ENCODE measurements around the gene SLC9A9.

The SLC9A9 gene

DNA sequence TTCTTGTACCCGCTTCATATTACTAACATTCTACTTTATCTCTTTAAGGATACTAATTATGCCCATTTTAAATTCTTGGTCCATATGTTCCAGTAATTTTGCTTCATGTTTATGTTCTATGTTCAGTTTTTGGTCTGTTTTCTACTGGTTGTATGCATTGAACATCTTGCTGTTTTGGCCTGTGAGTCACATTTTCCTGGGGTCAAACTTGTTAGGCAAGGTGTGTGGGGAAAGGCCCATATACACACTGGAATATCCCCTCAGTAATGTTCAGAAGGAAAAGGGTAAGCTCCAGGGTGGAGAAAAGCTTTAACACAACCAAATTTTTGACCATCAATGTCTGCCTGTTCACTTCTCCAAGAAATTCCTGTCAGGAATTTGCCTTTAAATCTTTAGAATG is 337.7 kb downstream of the SLC9A9 start:
- CTCF ChIA-PET, result interaction anchor here (0.9 kb wide), 1 partner anchor 12 kb away, joined by 3 read pairs; no protein-coding TSS in a partner anchor
- WGBS (ENCODE audit: insufficient coverage), result no CpG with 5 or more reads among the region's 1 CpG
- POLR2A ChIA-PET, result no interaction called here
- H3K4me1 ChIP-seq (ENCODE audit: control extremely low read depth in 1 of 4, control insufficient read depth in 4 of 4, insufficient read depth in 4 of 4, low read length in 3 of 4), result peaks cover 6 to 24% (median 13%) of the 10 kb centered on the region in 4 experiments
- no peaks in the 10 kb centered on the region for H3K36me3 ChIP-seq (ENCODE audit: control insufficient read depth in 4 of 4, insufficient read depth in 4 of 4, low read length in 3 of 4)
- DNase-seq, result no peak
- H3K4me3 ChIP-seq (ENCODE audit: control insufficient read depth in 1 of 7, extremely low read depth in 1 of 7, insufficient read depth in 4 of 7, low read depth in 2 of 7, low read length in 6 of 7), result no peak overlapping the region
- H3K27ac ChIP-seq (ENCODE audit: insufficient read depth in 1 of 2, low read depth in 1 of 2, low read length in 2 of 2, poor library complexity in 1 of 2, severe bottlenecking in 2 of 2), result no peak overlapping the region
- H3K27me3 ChIP-seq (replicated peaks in 2 of 5; ENCODE audit: control insufficient read depth in 4 of 5, insufficient read depth in 5 of 5, low read length in 4 of 5), result no peaks in the 10 kb centered on the region
- no peaks in the 10 kb centered on the region for H3K9me3 ChIP-seq (ENCODE audit: control extremely low read depth in 1 of 5, control insufficient read depth in 4 of 5, insufficient read depth in 2 of 5, low read depth in 1 of 5, low read length in 4 of 5)

DNA sequence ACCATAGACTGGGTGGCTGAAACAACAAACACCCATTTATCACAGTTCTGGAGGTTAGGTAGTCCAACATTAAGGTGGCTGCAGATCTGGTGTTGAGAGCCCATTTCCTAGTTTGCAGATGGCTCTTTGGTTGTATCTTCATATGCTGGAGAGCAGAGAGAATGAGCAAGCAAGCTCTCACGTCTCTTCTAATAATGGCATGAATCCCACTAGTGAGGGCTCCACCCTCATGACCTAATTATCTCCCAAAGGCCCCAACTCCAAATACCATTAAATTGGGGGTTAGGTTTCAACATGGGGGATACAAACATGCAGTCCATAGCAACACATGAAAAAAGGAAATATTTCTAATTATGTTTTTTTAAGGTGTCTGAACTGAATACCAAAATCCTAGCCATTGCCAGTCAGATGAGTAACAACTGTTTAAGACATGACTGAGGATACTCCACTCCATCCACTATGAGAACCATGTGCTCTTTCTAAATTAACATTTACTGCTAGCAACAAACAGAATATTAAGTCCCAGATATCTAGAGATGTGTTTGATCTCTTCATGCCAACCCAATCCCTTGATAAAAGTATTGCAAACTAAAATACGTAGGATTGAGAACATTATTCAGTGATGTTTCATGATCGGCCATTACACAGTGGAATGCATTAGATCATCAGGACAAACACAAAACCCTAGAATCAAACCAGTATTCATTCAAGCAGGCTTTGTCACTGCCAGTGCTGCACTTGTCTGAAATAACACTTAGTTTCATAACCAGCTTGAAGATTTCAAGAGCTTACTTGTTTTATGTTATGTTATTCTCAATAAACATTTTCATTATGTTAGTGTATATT is 340.3 kb downstream of the SLC9A9 start:
- DNase-seq, result no peak
- H3K4me1 ChIP-seq (ENCODE audit: control extremely low read depth in 1 of 4, control insufficient read depth in 4 of 4, insufficient read depth in 4 of 4, low read length in 3 of 4), result peaks cover 6 to 30% (median 13%) of the 10 kb centered on the region in 4 experiments
- no peaks in the 10 kb centered on the region for H3K36me3 ChIP-seq (ENCODE audit: control insufficient read depth in 4 of 4, insufficient read depth in 4 of 4, low read length in 3 of 4)
- H3K27me3 ChIP-seq (replicated peaks in 2 of 5; ENCODE audit: control insufficient read depth in 4 of 5, insufficient read depth in 5 of 5, low read length in 4 of 5), result no peaks in the 10 kb centered on the region
- H3K27ac ChIP-seq (ENCODE audit: insufficient read depth in 1 of 2, low read depth in 1 of 2, low read length in 2 of 2, poor library complexity in 1 of 2, severe bottlenecking in 2 of 2), result no peak overlapping the region
- no peak overlapping the region for H3K4me3 ChIP-seq (ENCODE audit: control insufficient read depth in 1 of 7, extremely low read depth in 1 of 7, insufficient read depth in 4 of 7, low read depth in 2 of 7, low read length in 6 of 7)
- CTCF ChIA-PET, result interaction anchor here (0.6 kb wide), 1 partner anchor 35 kb away, joined by 3 read pairs; no protein-coding TSS in a partner anchor
- POLR2A ChIA-PET, result no interaction called here
- H3K9me3 ChIP-seq (ENCODE audit: control extremely low read depth in 1 of 5, control insufficient read depth in 4 of 5, insufficient read depth in 2 of 5, low read depth in 1 of 5, low read length in 4 of 5), result no peaks in the 10 kb centered on the region
- WGBS (ENCODE audit: insufficient coverage), result 100% methylated on average over 1 of the region's 3 CpGs

DNA sequence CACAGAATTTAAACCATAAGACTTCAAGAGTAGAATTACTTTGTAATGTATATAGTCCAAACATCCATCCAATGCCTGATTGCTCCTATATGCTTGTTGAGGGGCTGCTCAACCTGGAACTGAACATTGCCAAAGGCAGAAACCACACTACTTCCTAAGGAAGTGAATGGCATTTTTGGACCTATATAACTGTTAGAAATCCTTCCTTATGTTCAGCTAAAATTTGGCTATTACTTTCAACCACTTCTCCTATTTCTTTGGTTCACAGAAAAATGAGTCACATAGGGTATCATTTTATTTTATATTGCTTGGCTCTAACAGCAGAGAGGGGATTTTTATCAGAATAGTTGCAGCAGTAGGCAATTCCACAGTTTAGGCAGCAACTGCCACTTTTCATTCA is 342.1 kb downstream of the SLC9A9 start:
- POLR2A ChIA-PET, result no interaction called here
- H3K36me3 ChIP-seq (ENCODE audit: control insufficient read depth in 4 of 4, insufficient read depth in 4 of 4, low read length in 3 of 4), result no peaks in the 10 kb centered on the region

DNA sequence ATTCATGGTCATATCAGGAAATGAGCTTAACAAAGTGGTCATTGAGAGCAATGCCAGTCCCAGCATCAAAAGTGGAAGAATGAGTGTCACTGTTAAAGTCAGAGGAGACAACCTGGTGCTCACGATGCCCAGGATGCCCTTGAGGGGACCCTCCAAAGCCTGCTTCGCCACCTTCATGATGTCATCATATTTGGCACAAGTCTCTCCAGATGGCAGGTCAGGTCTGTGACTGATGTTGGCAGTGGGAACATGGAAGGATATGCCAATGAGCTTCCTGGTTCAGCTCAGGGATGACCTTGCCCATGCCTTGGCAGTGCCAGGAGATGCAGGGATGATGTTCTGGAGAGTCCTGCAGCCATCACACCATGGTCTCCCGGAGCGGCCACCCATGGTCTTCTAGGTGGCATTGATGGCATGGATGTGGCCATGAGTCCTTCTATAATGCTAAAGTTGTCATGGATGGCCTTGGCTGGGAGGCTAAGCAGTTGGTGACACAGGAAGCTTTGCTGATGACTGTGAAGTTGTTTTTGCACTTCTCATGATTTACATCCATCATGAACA is 344.9 kb downstream of the SLC9A9 start:
- no peaks in the 10 kb centered on the region for H3K9me3 ChIP-seq (ENCODE audit: control extremely low read depth in 1 of 5, control insufficient read depth in 4 of 5, insufficient read depth in 2 of 5, low read depth in 1 of 5, low read length in 4 of 5)
- peaks cover 6 to 30% (median 12%) of the 10 kb centered on the region in 4 experiments for H3K4me1 ChIP-seq (ENCODE audit: control extremely low read depth in 1 of 4, control insufficient read depth in 4 of 4, insufficient read depth in 4 of 4, low read length in 3 of 4)
- ChIA-PET CTCF (no interaction called here), POLR2A (no interaction called here)
- H3K27ac ChIP-seq (ENCODE audit: insufficient read depth in 1 of 2, low read depth in 1 of 2, low read length in 2 of 2, poor library complexity in 1 of 2, severe bottlenecking in 2 of 2), result no peak overlapping the region
- no peak overlapping the region for H3K4me3 ChIP-seq (ENCODE audit: control insufficient read depth in 1 of 7, extremely low read depth in 1 of 7, insufficient read depth in 4 of 7, low read depth in 2 of 7, low read length in 6 of 7)
- H3K36me3 ChIP-seq (ENCODE audit: control insufficient read depth in 4 of 4, insufficient read depth in 4 of 4, low read length in 3 of 4), result no peaks in the 10 kb centered on the region
- 100% methylated on average over 4 of the region's 4 CpGs for WGBS (ENCODE audit: insufficient coverage)
- DNase-seq, result no peak
- no peaks in the 10 kb centered on the region for H3K27me3 ChIP-seq (replicated peaks in 2 of 5; ENCODE audit: control insufficient read depth in 4 of 5, insufficient read depth in 5 of 5, low read length in 4 of 5)

More for the DNA sequence above, 342.1 kb downstream of the SLC9A9 start:
- Histone ChIP-seq H3K4me1 (ENCODE audit: control extremely low read depth in 1 of 4, control insufficient read depth in 4 of 4, insufficient read depth in 4 of 4, low read length in 3 of 4) (peaks cover 6 to 30% (median 13%) of the 10 kb centered on the region in 4 experiments), H3K27ac (ENCODE audit: insufficient read depth in 1 of 2, low read depth in 1 of 2, low read length in 2 of 2, poor library complexity in 1 of 2, severe bottlenecking in 2 of 2) (no peak overlapping the region), H3K4me3 (ENCODE audit: control insufficient read depth in 1 of 7, extremely low read depth in 1 of 7, insufficient read depth in 4 of 7, low read depth in 2 of 7, low read length in 6 of 7) (no peak overlapping the region), H3K27me3 (replicated peaks in 2 of 5; ENCODE audit: control insufficient read depth in 4 of 5, insufficient read depth in 5 of 5, low read length in 4 of 5) (no peaks in the 10 kb centered on the region), H3K9me3 (ENCODE audit: control extremely low read depth in 1 of 5, control insufficient read depth in 4 of 5, insufficient read depth in 2 of 5, low read depth in 1 of 5, low read length in 4 of 5) (no peaks in the 10 kb centered on the region)
- CTCF ChIA-PET, result interaction anchor here (0.9 to 1.4 kb wide), 3 partner anchors 16 to 96 kb away, joined by 3 to 4 read pairs (median 3); no protein-coding TSS in a partner anchor
- peak; percentile 14 to 91 (median 83) for DNase-seq

DNA sequence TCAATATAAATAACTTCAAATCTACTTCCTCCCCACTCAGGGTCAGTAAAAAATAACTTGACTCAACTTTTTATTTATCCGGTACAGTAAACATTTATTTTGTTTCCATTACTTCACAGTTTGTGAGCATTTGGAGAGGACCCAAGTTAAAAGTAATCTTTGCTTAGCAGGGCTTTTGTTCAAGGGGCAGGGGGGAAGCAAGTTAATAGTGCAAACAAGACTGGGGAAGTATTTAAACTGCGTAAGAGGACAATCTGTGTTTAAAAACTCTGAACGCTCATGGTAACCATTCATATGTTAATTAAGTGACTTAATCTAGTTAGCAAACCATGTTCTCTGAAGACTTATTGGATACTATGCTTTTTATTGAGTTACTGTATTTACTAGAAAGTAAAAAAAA is 346.2 kb downstream of the SLC9A9 start:
- H3K27me3 ChIP-seq (replicated peaks in 2 of 5; ENCODE audit: control insufficient read depth in 4 of 5, insufficient read depth in 5 of 5, low read length in 4 of 5), result no peaks in the 10 kb centered on the region
- ChIA-PET CTCF (no interaction called here), POLR2A (no interaction called here)
- no peak for DNase-seq
- no peak overlapping the region for H3K4me3 ChIP-seq (ENCODE audit: control insufficient read depth in 1 of 7, extremely low read depth in 1 of 7, insufficient read depth in 4 of 7, low read depth in 2 of 7, low read length in 6 of 7)
- H3K36me3 ChIP-seq (ENCODE audit: control insufficient read depth in 4 of 4, insufficient read depth in 4 of 4, low read length in 3 of 4), result no peaks in the 10 kb centered on the region
- H3K9me3 ChIP-seq (ENCODE audit: control extremely low read depth in 1 of 5, control insufficient read depth in 4 of 5, insufficient read depth in 2 of 5, low read depth in 1 of 5, low read length in 4 of 5), result peaks cover 0 to 3% (median 0%) of the 10 kb centered on the region in 5 experiments
- H3K4me1 ChIP-seq (ENCODE audit: control extremely low read depth in 1 of 4, control insufficient read depth in 4 of 4, insufficient read depth in 4 of 4, low read length in 3 of 4), result peaks cover 6 to 19% (median 10%) of the 10 kb centered on the region in 4 experiments
- WGBS (ENCODE audit: insufficient coverage), result no CpG with 5 or more reads among the region's 3 CpGs
- H3K27ac ChIP-seq (ENCODE audit: insufficient read depth in 1 of 2, low read depth in 1 of 2, low read length in 2 of 2, poor library complexity in 1 of 2, severe bottlenecking in 2 of 2), result no peak overlapping the region

DNA sequence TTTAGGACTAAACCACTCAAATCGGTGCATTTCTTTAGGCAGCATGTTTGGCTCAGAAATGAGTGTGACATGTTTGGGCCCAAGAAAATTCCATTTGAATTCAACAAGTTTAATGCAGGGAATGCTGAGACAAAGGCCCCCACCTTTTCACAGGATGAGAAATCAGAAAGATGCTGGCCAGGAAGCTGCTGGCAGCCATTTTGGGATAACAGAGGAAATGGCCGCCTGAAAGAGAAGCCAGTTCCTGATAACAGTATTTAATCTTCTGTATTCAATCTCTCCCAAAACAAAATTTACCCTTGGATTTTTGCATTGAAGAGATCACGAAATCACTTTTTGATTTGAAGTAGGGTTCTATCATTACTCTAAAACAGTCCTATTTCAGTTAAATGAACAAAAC is 350.9 kb downstream of the SLC9A9 start:
- ChIA-PET CTCF (no interaction called here), POLR2A (no interaction called here)
- 100% methylated on average over 2 of the region's 3 CpGs for WGBS (ENCODE audit: insufficient coverage)

DNA sequence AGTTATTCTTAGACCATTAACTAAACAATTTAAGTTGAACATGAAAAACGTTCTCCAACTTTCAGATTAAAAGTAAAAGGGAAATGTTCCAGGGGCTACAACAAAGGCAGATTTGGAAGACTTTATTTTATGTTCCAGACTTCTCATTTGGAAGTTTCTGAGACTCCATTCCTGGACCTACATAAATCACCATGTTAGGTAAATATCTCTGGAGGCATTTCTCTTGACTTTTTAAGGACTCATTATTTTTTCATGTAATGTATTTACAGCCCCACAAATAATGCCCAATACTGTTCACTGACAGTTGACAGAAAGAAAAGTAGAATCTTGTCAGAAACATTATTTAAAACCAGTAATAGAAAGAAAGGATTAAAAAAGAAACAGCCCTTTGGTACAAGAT is 352.1 kb downstream of the SLC9A9 start:
- POLR2A ChIA-PET, result no interaction called here
- H3K4me1 ChIP-seq (ENCODE audit: control extremely low read depth in 1 of 4, control insufficient read depth in 4 of 4, insufficient read depth in 4 of 4, low read length in 3 of 4), result no peaks in the 10 kb centered on the region
- no peak overlapping the region for H3K4me3 ChIP-seq (ENCODE audit: control insufficient read depth in 1 of 7, extremely low read depth in 1 of 7, insufficient read depth in 4 of 7, low read depth in 2 of 7, low read length in 6 of 7)
- H3K36me3 ChIP-seq (ENCODE audit: control insufficient read depth in 4 of 4, insufficient read depth in 4 of 4, low read length in 3 of 4), result no peaks in the 10 kb centered on the region
- no peak for DNase-seq
- CTCF ChIA-PET, result no interaction called here
- WGBS (ENCODE audit: insufficient coverage), result no CpG with 5 or more reads among the region's 1 CpG
- no peaks in the 10 kb centered on the region for H3K27me3 ChIP-seq (replicated peaks in 2 of 5; ENCODE audit: control insufficient read depth in 4 of 5, insufficient read depth in 5 of 5, low read length in 4 of 5)
- peaks cover 0 to 3% (median 0%) of the 10 kb centered on the region in 5 experiments for H3K9me3 ChIP-seq (ENCODE audit: control extremely low read depth in 1 of 5, control insufficient read depth in 4 of 5, insufficient read depth in 2 of 5, low read depth in 1 of 5, low read length in 4 of 5)
- H3K27ac ChIP-seq (ENCODE audit: insufficient read depth in 1 of 2, low read depth in 1 of 2, low read length in 2 of 2, poor library complexity in 1 of 2, severe bottlenecking in 2 of 2), result no peak overlapping the region

More for the DNA sequence above, 350.9 kb downstream of the SLC9A9 start:
- DNase-seq, result no peak
- Histone ChIP-seq H3K27ac (ENCODE audit: insufficient read depth in 1 of 2, low read depth in 1 of 2, low read length in 2 of 2, poor library complexity in 1 of 2, severe bottlenecking in 2 of 2) (no peak overlapping the region), H3K36me3 (ENCODE audit: control insufficient read depth in 4 of 4, insufficient read depth in 4 of 4, low read length in 3 of 4) (no peaks in the 10 kb centered on the region), H3K4me1 (ENCODE audit: control extremely low read depth in 1 of 4, control insufficient read depth in 4 of 4, insufficient read depth in 4 of 4, low read length in 3 of 4) (no peaks in the 10 kb centered on the region), H3K9me3 (ENCODE audit: control extremely low read depth in 1 of 5, control insufficient read depth in 4 of 5, insufficient read depth in 2 of 5, low read depth in 1 of 5, low read length in 4 of 5) (peaks cover 0 to 3% (median 0%) of the 10 kb centered on the region in 5 experiments), H3K27me3 (replicated peaks in 2 of 5; ENCODE audit: control insufficient read depth in 4 of 5, insufficient read depth in 5 of 5, low read length in 4 of 5) (no peaks in the 10 kb centered on the region), H3K4me3 (ENCODE audit: control insufficient read depth in 1 of 7, extremely low read depth in 1 of 7, insufficient read depth in 4 of 7, low read depth in 2 of 7, low read length in 6 of 7) (no peak overlapping the region)

Data from common myeloid progenitor, CD34-positive (primary cell).